ENCODE data around the gene ODC1. TPM values are rescaled to one million over a fixed set of nuclear protein-coding genes. Genes with fewer than 3 reads are reported as not detected.
A peak's percentile ranks its signal among the peaks of the same experiment; 100 is the strongest.
"Not testable (repeated sequence)": the region's sequence is repeated elsewhere in the genome, so short reads cannot be mapped to it uniquely, and the experiment has no call there.

Gene ODC1
- total RNA-seq, 1 experiment from 2014 or later, result 646 TPM

GRCh38 chr2:10447300-10447894 is 730 bp downstream of the ODC1 start:
- no peaks in the 10 kb centered on the region for H3K9me3 ChIP-seq
- H3K27me3 ChIP-seq, result no peaks in the 10 kb centered on the region
- peak overlapping the region; percentile 69 for H3K4me3 ChIP-seq
- peaks cover 46% of the 10 kb centered on the region for H3K36me3 ChIP-seq
- no peak for DNase-seq

GRCh38 chr2:10446631-10447030 is 1.5 kb downstream of the ODC1 start:
- no peaks in the 10 kb centered on the region for H3K27me3 ChIP-seq
- H3K4me3 ChIP-seq, result peak overlapping the region; percentile 69
- no peak for DNase-seq

DNA sequence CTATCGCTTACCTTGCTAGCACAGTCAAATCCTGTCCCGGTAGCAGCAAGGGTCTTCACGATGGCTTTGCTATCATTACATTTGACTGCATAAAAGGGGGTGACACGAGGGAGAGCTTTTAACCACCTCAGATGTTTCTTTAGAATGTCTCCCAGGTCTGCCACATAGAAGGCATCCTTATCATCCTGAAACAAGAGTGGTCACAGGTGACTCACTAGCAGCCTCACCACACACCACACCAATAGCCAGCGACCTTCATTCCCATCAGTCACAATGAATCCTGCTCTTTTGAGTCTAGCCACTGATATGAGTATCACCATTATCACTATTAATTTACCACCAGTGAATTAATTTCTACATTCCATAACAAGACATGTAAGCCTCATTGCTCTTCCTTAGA is 3.7 kb downstream of the ODC1 start:
- Histone ChIP-seq H3K9me3 (no peaks in the 10 kb centered on the region), H3K27me3 (no peaks in the 10 kb centered on the region), H3K4me3 (no peak overlapping the region), H3K36me3 (peaks cover 74% of the 10 kb centered on the region)
- DNase-seq, result no peak

More at GRCh38 chr2:10446631-10447030, 1.5 kb downstream of the ODC1 start:
- Histone ChIP-seq H3K36me3 (peaks cover 54% of the 10 kb centered on the region), H3K9me3 (no peaks in the 10 kb centered on the region)

DNA sequence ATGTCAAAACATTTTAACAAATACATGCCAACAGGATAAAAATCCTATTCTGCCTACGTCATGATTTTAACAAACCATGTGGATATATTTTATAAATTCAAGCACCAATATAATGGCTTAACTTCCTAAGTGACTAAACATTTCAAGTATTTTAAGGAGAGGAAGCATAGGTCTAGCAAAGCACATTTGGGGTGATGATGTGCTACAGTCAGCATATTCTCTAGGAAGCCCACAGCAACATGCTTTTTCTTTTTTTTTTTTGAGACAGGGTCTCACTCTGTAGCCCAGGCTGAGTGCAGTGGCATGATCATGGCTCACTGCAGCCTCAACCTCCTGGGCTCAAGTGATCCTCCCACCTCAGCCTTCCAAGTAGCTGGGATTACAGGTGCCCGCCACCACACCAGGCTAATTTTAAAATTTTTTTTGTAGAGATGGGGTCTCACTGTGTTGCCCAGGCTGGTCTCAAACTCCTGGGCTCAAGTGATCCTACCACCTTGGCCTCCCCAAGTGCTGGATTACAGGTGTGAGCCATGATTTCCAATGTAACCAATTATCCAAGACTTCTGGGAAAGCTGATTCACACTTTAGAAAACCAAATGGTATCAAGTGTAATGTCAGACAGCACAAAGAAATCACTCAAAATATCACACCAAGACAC is 5.5 kb downstream of the ODC1 start:
- not testable (repeated sequence) for H3K4me3 ChIP-seq, H3K27me3 ChIP-seq, DNase-seq, H3K9me3 ChIP-seq
- H3K36me3 ChIP-seq, result peaks cover 83% of the 10 kb centered on the region

- no peak for DNase-seq
- no peak overlapping the region for H3K4me3 ChIP-seq
- H3K9me3 ChIP-seq, result no peaks in the 10 kb centered on the region
- peaks cover 77% of the 10 kb centered on the region for H3K36me3 ChIP-seq
- H3K27me3 ChIP-seq, result no peaks in the 10 kb centered on the region
Measured at GRCh38 chr2:10441948-10442347, 6.2 kb downstream of the ODC1 start.

DNA sequence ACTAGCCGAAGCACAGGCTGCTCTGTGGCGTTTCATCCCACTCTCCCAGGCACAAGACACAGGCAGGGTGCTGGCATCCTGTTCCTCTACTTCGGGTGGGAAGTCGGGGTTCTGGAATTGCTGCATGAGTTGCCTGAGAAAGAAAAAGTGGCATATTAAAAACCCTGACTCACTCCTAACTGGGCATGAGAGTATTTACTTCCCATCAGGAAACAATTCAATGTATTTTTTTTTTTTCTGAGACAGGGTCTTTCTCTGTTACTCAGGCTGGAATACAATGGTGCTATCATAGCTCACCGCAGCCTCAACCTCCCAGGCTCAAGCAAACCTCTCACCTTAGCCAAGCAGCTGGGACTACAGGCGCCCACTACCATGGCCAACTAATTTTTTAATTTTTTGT is 7.4 kb downstream of the ODC1 start:
- Histone ChIP-seq H3K27me3 (no peaks in the 10 kb centered on the region), H3K4me3 (no peak overlapping the region), H3K9me3 (no peaks in the 10 kb centered on the region), H3K36me3 (peaks cover 72% of the 10 kb centered on the region)
- no peak for DNase-seq

- Histone ChIP-seq H3K9me3 (no peaks in the 10 kb centered on the region), H3K36me3 (peaks cover 64% of the 10 kb centered on the region), H3K4me3 (no peak overlapping the region), H3K27me3 (no peaks in the 10 kb centered on the region)
- no peak for DNase-seq
Measured at GRCh38 chr2:10439971-10440370, 8.2 kb downstream of the ODC1 start.

GRCh38 chr2:10439185-10439879 is 8.8 kb downstream of the ODC1 start:
- DNase-seq, result peak; percentile 44
- Histone ChIP-seq H3K27me3 (no peaks in the 10 kb centered on the region), H3K4me3 (no peak overlapping the region), H3K36me3 (peaks cover 58% of the 10 kb centered on the region), H3K9me3 (no peaks in the 10 kb centered on the region)

DNA sequence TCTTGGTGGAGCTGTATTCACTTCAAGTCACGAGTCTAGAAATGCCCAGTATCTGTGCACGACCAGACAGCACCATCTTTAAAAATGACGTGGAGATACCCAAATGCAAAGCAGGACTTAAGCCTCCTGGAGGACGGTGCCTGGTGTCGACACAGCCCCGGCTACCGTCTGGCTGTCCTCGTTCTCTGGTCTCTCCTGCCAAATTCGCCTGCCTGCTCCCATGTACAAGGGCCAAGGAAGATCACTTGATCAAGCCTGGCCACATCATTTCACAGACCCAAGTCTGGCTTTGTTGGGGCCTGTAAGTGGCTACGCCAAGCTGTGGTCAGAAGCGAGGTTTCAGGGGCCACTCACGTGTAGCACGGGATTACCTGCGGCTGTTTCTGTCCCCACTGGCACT is 9.4 kb downstream of the ODC1 start:
- H3K36me3 ChIP-seq, result peaks cover 51% of the 10 kb centered on the region
- H3K27me3 ChIP-seq, result no peaks in the 10 kb centered on the region
- DNase-seq, result no peak

DNA sequence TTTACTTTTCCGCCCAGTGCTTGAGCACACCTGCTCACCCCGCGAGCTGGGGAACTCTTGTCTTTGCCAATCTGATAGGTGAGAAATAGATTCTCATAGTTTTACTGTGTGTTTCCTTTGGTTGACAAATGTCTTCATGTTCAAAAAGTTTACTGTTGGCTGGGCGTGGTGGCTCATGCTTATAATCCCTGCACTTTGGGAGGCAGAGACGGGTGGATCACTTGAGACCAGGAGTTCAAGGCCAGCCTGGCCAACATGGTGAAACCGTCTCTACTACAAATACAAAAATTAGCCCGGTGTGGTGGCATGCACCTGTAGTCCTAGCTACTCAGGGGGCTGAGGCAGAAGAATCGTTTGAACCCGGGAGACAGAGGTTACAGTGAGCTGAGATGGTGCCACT is 10.3 kb downstream of the ODC1 start:
- Histone ChIP-seq H3K36me3 (peaks cover 43% of the 10 kb centered on the region), H3K4me3 (no peak overlapping the region), H3K9me3 (no peaks in the 10 kb centered on the region), H3K27me3 (no peaks in the 10 kb centered on the region)
- DNase-seq, result no peak

More for the DNA sequence above, 9.4 kb downstream of the ODC1 start:
- no peak overlapping the region for H3K4me3 ChIP-seq
- H3K9me3 ChIP-seq, result no peaks in the 10 kb centered on the region

DNA sequence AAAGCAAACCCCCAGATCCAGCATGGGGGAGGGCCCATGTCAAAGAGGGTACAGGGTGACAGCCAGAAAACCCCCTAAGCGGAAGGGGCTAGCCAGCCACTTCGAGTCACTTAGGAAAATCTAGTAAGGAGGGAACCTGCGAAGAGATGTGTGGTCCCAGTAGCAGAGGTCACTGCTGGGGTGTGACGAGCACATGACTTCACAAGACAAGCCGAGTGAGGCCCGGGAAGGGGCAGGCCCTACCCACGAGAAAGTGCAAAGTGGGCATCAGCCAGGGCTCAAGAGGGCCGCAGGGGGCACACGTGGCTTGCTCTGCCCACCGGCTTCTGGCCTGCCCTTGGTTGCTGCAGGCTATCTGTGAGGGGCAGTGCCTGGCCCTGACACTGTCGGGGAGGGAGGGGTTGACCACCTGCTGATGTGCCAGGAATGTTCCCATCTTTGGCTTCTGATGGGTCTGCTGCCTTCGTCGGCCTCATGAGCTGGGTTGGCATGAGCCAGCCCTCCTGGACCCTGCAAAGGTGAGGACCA is 11.5 kb downstream of the ODC1 start:
- peaks cover 31% of the 10 kb centered on the region for H3K36me3 ChIP-seq
- no peak for DNase-seq
- no peak overlapping the region for H3K4me3 ChIP-seq
- no peaks in the 10 kb centered on the region for H3K9me3 ChIP-seq
- H3K27me3 ChIP-seq, result no peaks in the 10 kb centered on the region

DNA sequence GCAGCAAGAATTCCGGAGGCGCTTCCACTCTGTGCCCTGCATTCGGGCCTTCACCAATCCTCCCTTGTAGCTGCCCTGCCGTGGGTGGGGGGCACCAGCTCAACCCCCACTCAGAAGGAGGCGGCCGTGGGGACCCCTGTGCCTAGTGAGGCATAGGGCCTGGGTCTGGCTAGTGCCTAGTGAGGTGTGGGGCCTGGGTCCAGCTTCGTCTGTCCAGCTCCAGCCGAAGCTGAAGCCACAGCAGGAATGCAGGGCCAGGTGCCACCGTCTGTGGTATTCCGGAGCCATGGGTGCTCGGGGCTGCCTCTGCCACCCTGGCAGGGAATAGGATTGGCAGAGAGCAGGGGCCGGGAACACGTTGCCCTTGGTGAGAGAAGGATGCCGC is 12.3 kb downstream of the ODC1 start:
- peaks cover 23% of the 10 kb centered on the region for H3K36me3 ChIP-seq
- H3K4me3 ChIP-seq, result no peak overlapping the region
- no peaks in the 10 kb centered on the region for H3K9me3 ChIP-seq
- H3K27me3 ChIP-seq, result no peaks in the 10 kb centered on the region
- DNase-seq, result no peak

DNA sequence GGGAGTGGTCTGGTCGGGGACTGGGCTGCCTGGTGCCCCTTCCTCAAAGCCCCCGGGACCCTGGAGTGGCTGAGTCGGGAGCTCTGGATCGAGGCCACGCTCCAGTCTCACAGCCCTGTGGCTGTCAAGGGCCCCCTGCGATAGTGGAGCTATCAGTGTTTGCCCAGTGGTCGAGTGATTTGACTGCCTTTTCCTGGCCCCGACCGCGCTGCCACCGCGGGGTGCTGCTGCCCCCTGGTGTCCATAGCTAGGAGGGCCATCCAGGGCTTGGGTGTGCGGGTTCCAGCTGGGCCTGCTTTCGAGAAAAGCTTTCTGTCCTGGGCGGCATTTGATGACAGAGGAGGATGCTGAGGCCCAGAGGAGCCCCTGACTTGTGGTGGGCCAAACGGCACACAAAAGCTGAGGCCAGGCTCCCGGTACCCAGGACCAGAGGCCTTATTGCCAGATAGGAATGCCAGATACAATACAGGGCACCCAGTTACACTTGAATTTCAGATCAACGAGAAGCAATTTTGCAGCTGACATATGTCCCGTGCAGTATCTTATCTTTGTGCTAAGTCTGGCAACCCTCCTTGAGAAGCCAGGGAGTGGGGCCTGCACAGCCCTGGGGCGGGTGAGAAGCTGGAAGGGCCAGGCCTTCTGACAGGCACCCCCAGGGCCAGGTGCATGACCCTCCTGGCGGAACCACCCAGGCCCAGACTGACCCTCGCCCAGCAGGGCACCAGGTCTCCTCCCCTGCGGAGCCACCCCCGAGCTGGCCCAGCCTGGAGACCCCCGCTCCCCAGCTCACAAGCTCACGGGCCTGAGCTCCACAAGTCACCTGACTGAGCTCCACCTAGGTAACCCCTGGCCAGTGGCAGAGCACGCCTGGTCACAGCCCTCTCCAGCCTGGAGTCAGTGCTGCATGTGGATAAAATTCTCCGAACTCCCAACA is 13.0 kb downstream of the ODC1 start:
- Histone ChIP-seq H3K36me3 (peaks cover 16% of the 10 kb centered on the region), H3K4me3 (no peak overlapping the region), H3K9me3 (no peaks in the 10 kb centered on the region), H3K27me3 (no peaks in the 10 kb centered on the region)
- peak; percentile 66 for DNase-seq

- Histone ChIP-seq H3K27me3 (no peaks in the 10 kb centered on the region), H3K9me3 (no peaks in the 10 kb centered on the region), H3K36me3 (peaks cover 7% of the 10 kb centered on the region), H3K4me3 (no peak overlapping the region)
- DNase-seq, result peak; percentile 53
Measured at GRCh38 chr2:10433947-10434885, 13.9 kb downstream of the ODC1 start.

DNA sequence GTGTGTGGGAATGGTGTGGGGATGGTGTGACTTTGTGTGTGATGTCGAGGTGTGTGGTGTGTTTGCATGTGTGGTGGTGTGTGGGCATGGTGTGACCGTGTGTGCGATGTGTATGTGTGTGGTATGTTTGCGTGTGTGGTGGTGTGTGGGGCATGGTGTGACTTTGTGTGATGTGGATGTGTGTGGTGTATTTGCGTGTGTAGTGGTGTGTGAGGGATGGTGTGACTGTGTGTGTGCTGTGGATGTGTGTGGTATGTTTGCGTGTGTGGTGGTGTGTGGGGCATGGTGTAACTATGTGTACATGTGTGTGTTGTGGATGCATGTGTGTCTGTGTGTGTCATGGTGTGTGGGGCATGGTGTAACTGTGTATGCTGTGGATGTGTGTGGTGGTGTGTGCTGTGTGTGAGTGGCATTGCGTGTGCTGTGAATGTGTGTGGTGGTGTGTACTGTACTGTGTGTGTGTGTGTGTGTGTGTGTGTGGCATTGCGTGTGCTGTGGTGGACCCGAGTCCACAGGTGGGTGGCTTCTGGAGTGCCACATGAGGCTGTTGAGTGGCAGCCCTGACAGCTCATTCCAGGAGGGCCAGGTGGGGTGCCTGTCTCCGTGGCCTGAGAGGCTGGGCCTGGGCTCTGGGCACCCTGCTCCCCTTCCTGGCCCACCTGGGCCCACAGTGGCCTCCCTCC is 14.7 kb downstream of the ODC1 start:
- no peak overlapping the region for H3K4me3 ChIP-seq
- peaks cover 2% of the 10 kb centered on the region; the same call in 1 of the 2 replicates for H3K36me3 ChIP-seq
- DNase-seq, result no peak

More for the DNA sequence above, 14.7 kb downstream of the ODC1 start:
- Histone ChIP-seq H3K27me3 (no peaks in the 10 kb centered on the region), H3K9me3 (no peaks in the 10 kb centered on the region)

All from MG63 (cell line).